ENCODE results near the gene RDH8. TPM values are rescaled to one million over a fixed set of nuclear protein-coding genes. Genes with fewer than 3 reads are reported as not detected.

RDH8 gene
- total and polyA plus RNA-seq, 4 donors, result not detected

- DNase-seq (no peak), ATAC-seq (ENCODE audit: insufficient read depth, low FRiP score) (no peak)
- WGBS, 2 donors, result 60 to 73% methylated on average over 2 of the region's 2 CpGs
- no peaks in the 10 kb centered on the region for H3K36me3 ChIP-seq (ENCODE audit: control insufficient read depth in 4 of 4, insufficient read depth in 4 of 4, low read length in 4 of 4)
- TF ChIP-seq CTCF (IDR thresholded peaks at IDR 0.05; ENCODE audit: control extremely low read depth, extremely low read depth), result no peak
- H3K9me3 ChIP-seq (ENCODE audit: control insufficient read depth in 4 of 4, insufficient read depth in 3 of 4, low read length in 3 of 4), result peaks cover 0 to 16% (median 4%) of the 10 kb centered on the region in 4 donors
- no peak overlapping the region for H3K9ac ChIP-seq (ENCODE audit: insufficient read depth in 1 of 2, low read length in 2 of 2)
- peaks cover 0 to 4% (median 0%) of the 10 kb centered on the region in 3 donors for H3K27me3 ChIP-seq (ENCODE audit: control insufficient read depth in 3 of 3, insufficient read depth in 3 of 3, low read length in 2 of 3)
- no peaks in the 10 kb centered on the region for H3K4me1 ChIP-seq (ENCODE audit: control insufficient read depth in 5 of 5, insufficient read depth in 5 of 5, low read length in 5 of 5)
- H3K27ac ChIP-seq (ENCODE audit: low read depth in 1 of 2, low read length in 1 of 2), result no peak overlapping the region
- no peak overlapping the region for H3K4me3 ChIP-seq
Observed at GRCh38 chr19:10049626-10050025, 36.3 kb downstream of the RDH8 start.

GRCh38 chr19:10052602-10053360 lies 39.5 kb downstream of the RDH8 start:
- Histone ChIP-seq H3K27ac (ENCODE audit: low read depth in 1 of 2, low read length in 1 of 2) (no peak overlapping the region), H3K4me1 (ENCODE audit: control insufficient read depth in 5 of 5, insufficient read depth in 5 of 5, low read length in 5 of 5) (no peaks in the 10 kb centered on the region), H3K4me3 (no peak overlapping the region), H3K9me3 (ENCODE audit: control insufficient read depth in 4 of 4, insufficient read depth in 3 of 4, low read length in 3 of 4) (no peaks in the 10 kb centered on the region), H3K27me3 (ENCODE audit: control insufficient read depth in 3 of 3, insufficient read depth in 3 of 3, low read length in 2 of 3) (no peaks in the 10 kb centered on the region), H3K36me3 (ENCODE audit: control insufficient read depth in 4 of 4, insufficient read depth in 4 of 4, low read length in 4 of 4) (no peaks in the 10 kb centered on the region), H3K9ac (ENCODE audit: insufficient read depth in 1 of 2, low read length in 2 of 2) (no peak overlapping the region)
- DNase-seq (no peak), ATAC-seq (ENCODE audit: insufficient read depth, low FRiP score) (no peak)
- 75 to 77% methylated on average over 21 of the region's 21 CpGs for WGBS, 2 donors
- no peak for TF ChIP-seq CTCF (IDR thresholded peaks at IDR 0.05; ENCODE audit: control extremely low read depth, extremely low read depth)

- peaks cover 0 to 3% (median 0%) of the 10 kb centered on the region in 3 donors for H3K27me3 ChIP-seq (ENCODE audit: control insufficient read depth in 3 of 3, insufficient read depth in 3 of 3, low read length in 2 of 3)
- 32 to 38% methylated on average over 16 to 17 of the region's 21 CpGs for WGBS, 2 donors
- no peak overlapping the region for H3K27ac ChIP-seq (ENCODE audit: low read depth in 1 of 2, low read length in 1 of 2)
- no peaks in the 10 kb centered on the region for H3K36me3 ChIP-seq (ENCODE audit: control insufficient read depth in 4 of 4, insufficient read depth in 4 of 4, low read length in 4 of 4)
- DNase-seq, result no peak
- no peak overlapping the region for H3K9ac ChIP-seq (ENCODE audit: insufficient read depth in 1 of 2, low read length in 2 of 2)
- no peak overlapping the region for H3K4me3 ChIP-seq
- H3K9me3 ChIP-seq (ENCODE audit: control insufficient read depth in 4 of 4, insufficient read depth in 3 of 4, low read length in 3 of 4), result peaks cover 0 to 5% (median 0%) of the 10 kb centered on the region in 4 donors
- no peaks in the 10 kb centered on the region for H3K4me1 ChIP-seq (ENCODE audit: control insufficient read depth in 5 of 5, insufficient read depth in 5 of 5, low read length in 5 of 5)
- TF ChIP-seq CTCF (IDR thresholded peaks at IDR 0.05; ENCODE audit: control extremely low read depth, extremely low read depth), result no peak
- no peak for ATAC-seq (ENCODE audit: insufficient read depth, low FRiP score)
Observed at GRCh38 chr19:10061717-10062310, 48.5 kb downstream of the RDH8 start.

All from lung (tissue), 12 donors.